Raji (cell line): ENCODE measurements around the gene TNFSF12.
A peak's percentile ranks its signal among the peaks of the same experiment; 100 is the strongest.

Source experiments
- POLR2A ChIP-seq: IDR thresholded peaks from 2 replicates; pipeline ENCODE4 v1.6.1; 2011; ENCODE audit warnings: low read depth, low read length, control low read depth; ENCODE audit not compliant: insufficient read depth

The TNFSF12 gene

DNA sequence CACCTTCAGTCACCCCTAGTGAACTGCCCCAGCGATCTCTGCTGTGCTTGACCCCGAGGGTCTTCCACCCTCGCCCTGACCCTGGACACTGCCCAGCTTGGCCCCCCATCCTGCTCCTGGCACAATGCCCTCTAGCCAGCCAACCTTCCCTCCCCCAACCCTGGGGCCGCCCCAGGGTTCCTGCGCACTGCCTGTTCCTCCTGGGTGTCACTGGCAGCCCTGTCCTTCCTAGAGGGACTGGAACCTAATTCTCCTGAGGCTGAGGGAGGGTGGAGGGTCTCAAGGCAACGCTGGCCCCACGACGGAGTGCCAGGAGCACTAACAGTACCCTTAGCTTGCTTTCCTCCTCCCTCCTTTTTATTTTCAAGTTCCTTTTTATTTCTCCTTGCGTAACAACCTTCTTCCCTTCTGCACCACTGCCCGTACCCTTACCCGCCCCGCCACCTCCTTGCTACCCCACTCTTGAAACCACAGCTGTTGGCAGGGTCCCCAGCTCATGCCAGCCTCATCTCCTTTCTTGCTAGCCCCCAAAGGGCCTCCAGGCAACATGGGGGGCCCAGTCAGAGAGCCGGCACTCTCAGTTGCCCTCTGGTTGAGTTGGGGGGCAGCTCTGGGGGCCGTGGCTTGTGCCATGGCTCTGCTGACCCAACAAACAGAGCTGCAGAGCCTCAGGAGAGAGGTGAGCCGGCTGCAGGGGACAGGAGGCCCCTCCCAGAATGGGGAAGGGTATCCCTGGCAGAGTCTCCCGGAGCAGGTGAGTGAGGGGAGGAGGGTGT is 9.9 kb downstream of the TNFSF12 start, which contains the start of gene TNFSF13:
TSS of gene TNFSF13 (plus strand) at position 207 of the 776 bp plus-strand sequence. CDS start at position 497, 290 bp downstream.
- no peak for TF ChIP-seq POLR2A

DNA sequence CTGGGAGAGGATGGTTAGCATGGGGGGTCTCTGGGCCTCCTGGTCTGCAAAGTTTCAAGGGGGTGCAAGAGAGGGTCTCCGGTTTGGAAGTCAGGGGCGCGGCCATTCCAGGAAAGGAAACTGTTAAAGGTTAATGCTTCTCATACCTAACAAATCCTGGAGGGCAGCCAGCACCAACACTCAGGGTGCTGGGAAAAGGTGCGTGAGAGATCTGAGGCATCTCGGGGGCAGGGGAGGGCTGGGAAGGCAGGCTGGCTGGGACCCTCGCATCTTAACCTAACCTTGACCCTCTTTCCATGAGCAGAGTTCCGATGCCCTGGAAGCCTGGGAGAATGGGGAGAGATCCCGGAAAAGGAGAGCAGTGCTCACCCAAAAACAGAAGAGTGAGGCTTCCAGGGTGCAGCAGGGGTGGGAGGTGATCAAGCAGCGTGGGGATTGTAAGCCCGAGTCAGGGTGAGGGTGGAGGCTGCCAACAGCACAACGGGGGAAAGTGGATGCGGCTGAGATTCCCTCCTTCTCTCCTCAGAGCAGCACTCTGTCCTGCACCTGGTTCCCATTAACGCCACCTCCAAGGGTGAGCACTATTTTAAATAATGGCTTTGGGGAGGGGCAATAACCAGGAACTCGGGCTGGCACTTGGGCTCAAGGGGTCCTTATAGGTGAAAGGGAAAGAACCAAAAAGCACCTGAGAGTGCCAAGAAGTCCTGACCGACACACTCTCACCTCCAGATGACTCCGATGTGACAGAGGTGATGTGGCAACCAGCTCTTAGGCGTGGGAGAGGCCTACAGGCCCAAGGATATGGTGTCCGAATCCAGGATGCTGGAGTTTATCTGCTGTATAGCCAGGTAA is 10.7 kb downstream of the TNFSF12 start:
- no peak; the same call in 1 of the 2 replicates for TF ChIP-seq POLR2A

DNA sequence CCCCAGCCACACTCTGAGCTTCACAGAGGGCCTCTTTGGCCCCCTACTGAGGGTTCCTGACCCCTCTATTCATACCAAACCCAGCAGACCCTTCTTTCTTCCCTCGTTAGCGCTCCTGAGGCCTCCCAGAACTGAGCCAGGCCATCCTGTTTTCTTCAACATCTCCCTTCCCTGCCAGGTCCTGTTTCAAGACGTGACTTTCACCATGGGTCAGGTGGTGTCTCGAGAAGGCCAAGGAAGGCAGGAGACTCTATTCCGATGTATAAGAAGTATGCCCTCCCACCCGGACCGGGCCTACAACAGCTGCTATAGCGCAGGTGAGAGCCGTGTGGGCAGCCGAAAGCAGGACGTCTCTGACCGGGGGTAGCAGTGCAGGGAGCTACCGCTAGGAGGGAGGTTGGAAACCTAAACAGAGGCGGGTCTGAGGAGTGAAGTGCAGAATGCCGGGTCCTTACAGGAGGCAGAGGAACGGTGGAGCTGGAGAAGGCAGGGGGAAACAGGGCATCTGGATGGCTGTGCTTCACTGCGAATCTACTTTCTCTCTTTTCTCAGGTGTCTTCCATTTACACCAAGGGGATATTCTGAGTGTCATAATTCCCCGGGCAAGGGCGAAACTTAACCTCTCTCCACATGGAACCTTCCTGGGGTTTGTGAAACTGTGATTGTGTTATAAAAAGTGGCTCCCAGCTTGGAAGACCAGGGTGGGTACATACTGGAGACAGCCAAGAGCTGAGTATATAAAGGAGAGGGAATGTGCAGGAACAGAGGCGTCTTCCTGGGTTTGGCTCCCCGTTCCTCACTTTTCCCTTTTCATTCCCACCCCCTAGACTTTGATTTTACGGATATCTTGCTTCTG is 11.5 kb downstream of the TNFSF12 start:
- TF ChIP-seq POLR2A, result no peak

DNA sequence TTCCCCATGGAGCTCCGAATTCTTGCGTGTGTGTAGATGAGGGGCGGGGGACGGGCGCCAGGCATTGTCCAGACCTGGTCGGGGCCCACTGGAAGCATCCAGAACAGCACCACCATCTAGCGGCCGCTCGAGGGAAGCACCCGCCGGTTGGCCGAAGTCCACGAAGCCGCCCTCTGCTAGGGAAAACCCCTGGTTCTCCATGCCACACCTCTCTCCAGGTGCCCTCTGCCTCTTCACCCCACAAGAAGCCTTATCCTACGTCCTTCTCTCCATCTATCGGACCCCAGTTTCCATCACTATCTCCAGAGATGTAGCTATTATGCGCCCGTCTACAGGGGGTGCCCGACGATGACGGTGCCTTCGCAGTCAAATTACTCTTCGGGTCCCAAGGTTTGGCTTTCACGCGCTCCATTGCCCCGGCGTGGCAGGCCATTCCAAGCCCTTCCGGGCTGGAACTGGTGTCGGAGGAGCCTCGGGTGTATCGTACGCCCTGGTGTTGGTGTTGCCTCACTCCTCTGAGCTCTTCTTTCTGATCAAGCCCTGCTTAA is 12.2 kb downstream of the TNFSF12 start:
- TF ChIP-seq POLR2A, result 0 out of 2 replicates have a peak, but pooled peaks have one; percentile 38

GRCh38 chr17:7561589-7562207 is 12.8 kb downstream of the TNFSF12 start, which contains the start of gene SENP3:
TSS of gene SENP3 (plus strand) at chr17:7561919. CDS start at chr17:7563077, 1,158 bp downstream.
- TF ChIP-seq POLR2A, result peak; percentile 75

DNA sequence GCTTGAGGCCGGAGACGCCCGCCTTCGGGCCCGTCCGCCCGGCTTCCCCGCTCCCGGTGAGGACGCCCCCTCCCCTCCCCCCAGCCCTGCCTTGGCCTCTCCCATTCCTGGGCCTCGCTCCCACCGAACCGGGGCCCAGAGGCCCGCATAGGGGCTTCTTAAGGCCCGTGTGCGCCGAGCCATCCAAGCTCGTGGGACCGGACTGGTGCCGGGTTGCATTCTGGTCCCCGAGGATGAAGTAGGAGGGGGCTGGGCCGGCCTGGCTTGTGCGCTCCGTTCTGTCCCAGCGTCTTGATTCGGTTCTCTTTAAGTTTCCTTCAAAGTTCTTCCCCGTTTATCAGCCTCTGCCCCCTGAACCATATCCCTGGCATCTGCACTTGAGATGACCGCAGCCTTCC is 13.3 kb downstream of the TNFSF12 start:
- TF ChIP-seq POLR2A, result no peak

DNA sequence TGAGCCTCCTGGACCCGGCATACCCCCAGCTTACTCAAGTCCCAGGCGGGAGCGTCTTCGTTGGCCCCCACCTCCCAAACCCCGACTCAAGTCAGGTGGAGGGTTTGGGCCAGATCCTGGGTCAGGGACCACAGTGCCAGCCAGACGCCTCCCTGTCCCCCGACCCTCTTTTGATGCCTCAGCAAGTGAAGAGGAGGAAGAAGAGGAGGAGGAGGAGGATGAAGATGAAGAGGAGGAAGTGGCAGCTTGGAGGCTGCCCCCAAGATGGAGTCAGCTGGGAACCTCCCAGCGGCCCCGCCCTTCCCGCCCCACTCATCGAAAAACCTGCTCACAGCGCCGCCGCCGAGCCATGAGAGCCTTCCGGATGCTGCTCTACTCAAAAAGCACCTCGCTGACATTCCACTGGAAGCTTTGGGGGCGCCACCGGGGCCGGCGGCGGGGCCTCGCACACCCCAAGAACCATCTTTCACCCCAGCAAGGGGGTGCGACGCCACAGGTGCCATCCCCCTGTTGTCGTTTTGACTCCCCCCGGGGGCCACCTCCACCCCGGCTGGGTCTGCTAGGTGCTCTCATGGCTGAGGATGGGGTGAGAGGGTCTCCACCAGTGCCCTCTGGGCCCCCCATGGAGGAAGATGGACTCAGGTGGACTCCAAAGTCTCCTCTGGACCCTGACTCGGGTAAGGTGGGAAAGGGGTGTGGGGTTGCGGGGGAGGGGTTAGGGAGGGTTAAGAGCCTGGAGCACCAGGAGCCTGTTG is 14.4 kb downstream of the TNFSF12 start:
- no peak for TF ChIP-seq POLR2A

DNA sequence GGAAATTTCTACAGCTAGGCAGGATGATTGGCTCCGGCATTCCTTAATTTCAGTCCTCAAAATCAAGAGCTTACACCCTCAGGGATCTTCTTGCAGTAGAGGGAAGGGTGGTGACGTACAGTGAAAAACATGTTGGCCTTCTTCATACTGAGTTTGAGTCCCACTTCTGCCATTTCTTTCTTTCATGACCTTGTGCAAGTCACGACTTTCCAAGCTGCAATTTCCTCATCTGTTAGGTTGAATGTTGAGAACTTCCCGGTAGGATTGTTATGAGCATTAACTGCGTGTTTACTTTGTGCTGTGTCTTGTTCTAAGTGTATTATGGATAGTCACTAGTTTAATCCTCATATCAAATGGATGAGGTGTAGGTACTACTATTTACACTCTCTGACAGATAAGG is 20.7 kb downstream of the TNFSF12 start:
- TF ChIP-seq POLR2A, result no peak

GRCh38 chr17:7570351-7570750 is 21.5 kb downstream of the TNFSF12 start:
- no peak for TF ChIP-seq POLR2A

- TF ChIP-seq POLR2A, result no peak; the same call in 1 of the 2 replicates
Measured at GRCh38 chr17:7572338-7572587, 23.4 kb downstream of the TNFSF12 start.

- TF ChIP-seq POLR2A, result peak; percentile 94
Measured at GRCh38 chr17:7572588-7573323, 23.9 kb downstream of the TNFSF12 start.

GRCh38 chr17:7573324-7574080 is 24.6 kb downstream of the TNFSF12 start:
- TF ChIP-seq POLR2A, result peak; percentile 62
